Stomach (tissue), 4 donors: ENCODE measurements around the gene HRH1.

Experiments used
- POLR2AphosphoS5 ChIP-seq, 3 donors: sonication (generic); formaldehyde crosslinking; IDR thresholded peaks; one replicate each; pipeline ENCODE4 v1.6.1; 2016; ENCODE audit warnings: antibody characterized with exemption in 3 of 3
- TF ChIP-seq, protein P1 (sequence below), 7 experiments: fragments of 450-650 bp in 4 of 7; fragments of 200-600 bp in 3 of 7; sonication (generic) in 3 of 7; IDR thresholded peaks; one replicate each; pipeline ENCODE4 v1.5.1; 2016 to 2019; ENCODE audit warnings: antibody characterized with exemption in 7 of 7, control low read depth in 2 of 7, mild to moderate bottlenecking in 1 of 7

DNA sequence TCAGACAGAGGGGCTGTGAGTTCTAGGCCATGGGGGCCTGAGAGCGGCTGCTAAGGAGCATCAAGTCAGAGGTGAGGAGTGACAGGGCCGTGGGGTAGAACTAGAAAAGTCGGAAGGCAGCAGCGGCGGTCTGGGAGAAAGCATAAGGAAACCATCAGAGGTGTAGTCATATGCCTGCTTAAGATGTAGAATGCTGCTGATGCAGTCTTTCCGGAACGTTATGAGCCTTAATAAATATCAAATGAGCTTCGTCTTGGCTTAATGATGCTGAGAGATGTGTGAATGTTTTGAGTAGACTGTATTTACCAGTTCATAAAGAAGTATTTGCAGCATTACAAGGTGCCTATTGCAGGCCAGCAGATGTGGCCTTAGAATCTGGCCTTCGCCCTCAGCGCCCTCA lies 133.1 kb downstream of the HRH1 start:
- TF ChIP-seq, protein P1, sequence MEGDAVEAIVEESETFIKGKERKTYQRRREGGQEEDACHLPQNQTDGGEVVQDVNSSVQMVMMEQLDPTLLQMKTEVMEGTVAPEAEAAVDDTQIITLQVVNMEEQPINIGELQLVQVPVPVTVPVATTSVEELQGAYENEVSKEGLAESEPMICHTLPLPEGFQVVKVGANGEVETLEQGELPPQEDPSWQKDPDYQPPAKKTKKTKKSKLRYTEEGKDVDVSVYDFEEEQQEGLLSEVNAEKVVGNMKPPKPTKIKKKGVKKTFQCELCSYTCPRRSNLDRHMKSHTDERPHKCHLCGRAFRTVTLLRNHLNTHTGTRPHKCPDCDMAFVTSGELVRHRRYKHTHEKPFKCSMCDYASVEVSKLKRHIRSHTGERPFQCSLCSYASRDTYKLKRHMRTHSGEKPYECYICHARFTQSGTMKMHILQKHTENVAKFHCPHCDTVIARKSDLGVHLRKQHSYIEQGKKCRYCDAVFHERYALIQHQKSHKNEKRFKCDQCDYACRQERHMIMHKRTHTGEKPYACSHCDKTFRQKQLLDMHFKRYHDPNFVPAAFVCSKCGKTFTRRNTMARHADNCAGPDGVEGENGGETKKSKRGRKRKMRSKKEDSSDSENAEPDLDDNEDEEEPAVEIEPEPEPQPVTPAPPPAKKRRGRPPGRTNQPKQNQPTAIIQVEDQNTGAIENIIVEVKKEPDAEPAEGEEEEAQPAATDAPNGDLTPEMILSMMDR (IDR thresholded peaks at IDR 0.05) = no peak
- no peak for TF ChIP-seq POLR2AphosphoS5 (IDR thresholded peaks at IDR 0.05)
